ENCODE data around the gene CYB5RL. TPM values are rescaled to one million over a fixed set of nuclear protein-coding genes. Genes with fewer than 3 reads are reported as not detected.

The CYB5RL gene
- total RNA-seq, 4 donors from 2014 or later = 1.9 to 5.1 (median 3.6) TPM

DNA sequence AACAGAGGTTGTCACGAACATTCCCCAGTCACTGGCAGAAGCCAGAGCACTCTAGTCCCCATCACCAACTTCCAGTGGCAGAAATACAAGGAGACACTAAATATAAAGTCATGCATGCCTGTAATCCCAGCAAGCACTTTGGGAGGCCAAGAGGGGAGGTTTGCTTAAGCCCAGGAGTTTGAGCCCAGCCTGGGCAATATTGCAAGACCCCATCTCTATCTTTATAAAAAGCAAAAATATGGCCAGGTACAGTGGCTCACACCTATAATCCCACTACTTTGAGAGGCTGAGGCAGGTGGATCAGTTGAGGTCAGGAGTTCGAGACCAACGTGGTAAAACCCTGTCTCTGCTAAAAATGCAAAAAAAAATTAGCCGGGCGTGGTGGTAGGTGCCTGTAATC is 6.4 kb downstream of the CYB5RL start:
- in situ Hi-C loops (cut with MboI; ENCODE audit: low pct_ligation_motif_present in 1 of 4, low pct_unique_long_range_greater_than_20kb in 1 of 4, low sequenced_read_pairs in 3 of 4) (loop anchor here in 1 of 4 donors (25.0 kb wide), 1 partner anchor 194 kb away; no protein-coding TSS in a partner anchor), intact Hi-C loops (cut with DNase I; ENCODE audit: low total_unique reads) (no loop called here)
- no peak for DNase-seq
- H3K27me3 ChIP-seq = no peaks in the 10 kb centered on the region
- no peak overlapping the region for H3K27ac ChIP-seq
- TF ChIP-seq, protein P1, sequence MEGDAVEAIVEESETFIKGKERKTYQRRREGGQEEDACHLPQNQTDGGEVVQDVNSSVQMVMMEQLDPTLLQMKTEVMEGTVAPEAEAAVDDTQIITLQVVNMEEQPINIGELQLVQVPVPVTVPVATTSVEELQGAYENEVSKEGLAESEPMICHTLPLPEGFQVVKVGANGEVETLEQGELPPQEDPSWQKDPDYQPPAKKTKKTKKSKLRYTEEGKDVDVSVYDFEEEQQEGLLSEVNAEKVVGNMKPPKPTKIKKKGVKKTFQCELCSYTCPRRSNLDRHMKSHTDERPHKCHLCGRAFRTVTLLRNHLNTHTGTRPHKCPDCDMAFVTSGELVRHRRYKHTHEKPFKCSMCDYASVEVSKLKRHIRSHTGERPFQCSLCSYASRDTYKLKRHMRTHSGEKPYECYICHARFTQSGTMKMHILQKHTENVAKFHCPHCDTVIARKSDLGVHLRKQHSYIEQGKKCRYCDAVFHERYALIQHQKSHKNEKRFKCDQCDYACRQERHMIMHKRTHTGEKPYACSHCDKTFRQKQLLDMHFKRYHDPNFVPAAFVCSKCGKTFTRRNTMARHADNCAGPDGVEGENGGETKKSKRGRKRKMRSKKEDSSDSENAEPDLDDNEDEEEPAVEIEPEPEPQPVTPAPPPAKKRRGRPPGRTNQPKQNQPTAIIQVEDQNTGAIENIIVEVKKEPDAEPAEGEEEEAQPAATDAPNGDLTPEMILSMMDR (IDR thresholded peaks at IDR 0.05) = no peak
- no peak for TF ChIP-seq EP300 (IDR thresholded peaks at IDR 0.05; ENCODE audit: low read depth)
- TF ChIP-seq POLR2A (IDR thresholded peaks at IDR 0.05) = no peak
- TF ChIP-seq POLR2AphosphoS5 (IDR thresholded peaks at IDR 0.05) = no peak
- H3K36me3 ChIP-seq = no peaks in the 10 kb centered on the region
- H3K9me3 ChIP-seq = no peaks in the 10 kb centered on the region
- no peak overlapping the region for H3K4me3 ChIP-seq
- 89 to 92% methylated on average over 5 of the region's 5 CpGs for WGBS, 2 donors (ENCODE audit: low coverage in 1 of 2)
- no peaks in the 10 kb centered on the region for H3K4me1 ChIP-seq

DNA sequence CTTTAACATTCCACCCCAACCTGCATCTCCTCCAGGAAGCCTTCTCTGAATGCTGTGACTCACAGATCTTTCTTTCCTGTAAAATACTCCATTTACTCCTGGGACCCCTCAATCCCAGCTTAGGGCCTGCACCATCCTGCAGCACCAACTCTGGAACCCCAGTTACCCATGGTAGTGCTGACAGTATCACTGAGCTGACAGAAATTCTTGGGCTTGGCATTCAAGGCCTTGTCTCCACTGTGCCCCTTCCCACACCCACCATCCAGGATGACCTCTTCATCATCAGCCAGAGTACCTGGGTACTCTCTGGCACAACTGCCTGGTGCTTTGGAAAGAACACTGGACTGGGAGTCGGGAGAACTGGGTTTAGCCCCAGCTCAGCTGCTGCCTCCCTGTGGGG is 8.3 kb downstream of the CYB5RL start:
- H3K27me3 ChIP-seq = no peaks in the 10 kb centered on the region
- H3K9me3 ChIP-seq = no peaks in the 10 kb centered on the region
- in situ Hi-C loops (cut with MboI; ENCODE audit: low pct_ligation_motif_present in 1 of 4, low pct_unique_long_range_greater_than_20kb in 1 of 4, low sequenced_read_pairs in 3 of 4) (loop anchor here in 1 of 4 donors (25.0 kb wide), 1 partner anchor 196 kb away; no protein-coding TSS in a partner anchor), intact Hi-C loops (cut with DNase I; ENCODE audit: low total_unique reads) (no loop called here)
- H3K4me3 ChIP-seq = no peak overlapping the region
- no peak for DNase-seq
- no peak overlapping the region for H3K27ac ChIP-seq
- TF ChIP-seq POLR2AphosphoS5 (IDR thresholded peaks at IDR 0.05) = no peak
- H3K4me1 ChIP-seq = no peaks in the 10 kb centered on the region
- no peaks in the 10 kb centered on the region for H3K36me3 ChIP-seq
- WGBS, 2 donors (ENCODE audit: low coverage in 1 of 2) = 100% methylated on average over 1 of the region's 1 CpG

DNA sequence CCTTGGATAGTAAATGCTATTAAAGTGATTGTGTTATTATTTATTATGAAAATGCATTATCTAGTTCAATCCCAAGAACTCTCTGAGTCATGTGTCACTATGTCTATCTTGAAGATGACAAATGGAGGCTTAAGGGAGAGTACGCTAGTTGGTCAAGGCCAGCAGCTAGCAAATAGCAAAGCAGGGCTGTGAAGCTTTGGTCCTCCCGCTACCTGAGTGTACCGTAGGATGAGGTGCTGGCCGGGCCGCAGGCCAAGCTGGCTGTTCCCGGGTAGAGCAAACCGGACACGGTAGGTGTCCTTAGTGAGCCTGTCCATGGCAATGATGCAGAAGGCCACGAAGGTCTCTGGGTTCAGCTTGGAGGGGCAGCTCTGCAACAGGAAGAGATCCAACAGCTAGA is 9.3 kb downstream of the CYB5RL start:
- TF ChIP-seq, protein P1 (IDR thresholded peaks at IDR 0.05) = no peak
- no peak for TF ChIP-seq EP300 (IDR thresholded peaks at IDR 0.05; ENCODE audit: low read depth)
- no peak for TF ChIP-seq POLR2AphosphoS5 (IDR thresholded peaks at IDR 0.05)
- no peak for TF ChIP-seq POLR2A (IDR thresholded peaks at IDR 0.05)
- no peak overlapping the region for H3K4me3 ChIP-seq
- no peaks in the 10 kb centered on the region for H3K36me3 ChIP-seq
- in situ Hi-C loops (cut with MboI; ENCODE audit: low pct_ligation_motif_present in 1 of 4, low pct_unique_long_range_greater_than_20kb in 1 of 4, low sequenced_read_pairs in 3 of 4) (loop anchor here in 1 of 4 donors (25.0 kb wide), 1 partner anchor 197 kb away; no protein-coding TSS in a partner anchor), intact Hi-C loops (cut with DNase I; ENCODE audit: low total_unique reads) (no loop called here)
- DNase-seq = no peak
- H3K4me1 ChIP-seq = no peaks in the 10 kb centered on the region
- WGBS, 2 donors (ENCODE audit: low coverage in 1 of 2) = 83 to 93% methylated on average over 1 to 9 of the region's 9 CpGs
- H3K27me3 ChIP-seq = no peaks in the 10 kb centered on the region
- H3K27ac ChIP-seq = no peak overlapping the region
- H3K9me3 ChIP-seq = no peaks in the 10 kb centered on the region

DNA sequence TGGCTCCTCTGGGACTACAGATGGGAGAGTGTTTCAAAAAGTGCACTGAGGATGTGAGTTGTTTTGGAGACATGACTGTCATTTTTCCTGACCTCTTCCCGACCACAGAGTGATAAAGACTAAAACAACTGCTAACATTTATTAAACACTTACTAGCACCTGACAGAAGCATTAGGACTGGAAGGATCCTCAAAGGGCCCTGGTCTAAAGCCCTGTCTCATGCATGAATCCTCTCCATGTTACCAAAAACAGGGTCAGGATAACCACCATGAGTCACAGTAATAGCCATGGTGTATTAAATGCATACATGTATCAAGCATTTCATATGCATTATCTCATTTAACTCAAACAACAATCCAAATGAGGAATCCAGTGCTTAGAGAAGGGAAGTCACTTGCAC is 11.5 kb downstream of the CYB5RL start:
- H3K27ac ChIP-seq = no peak overlapping the region
- H3K4me3 ChIP-seq = no peak overlapping the region
- WGBS, 2 donors (ENCODE audit: low coverage in 1 of 2) = 81% methylated on average over 1 of the region's 1 CpG; no CpG with 5 or more reads in 1 of the 2 donors
- in situ Hi-C loops (cut with MboI; ENCODE audit: low pct_ligation_motif_present in 1 of 4, low pct_unique_long_range_greater_than_20kb in 1 of 4, low sequenced_read_pairs in 3 of 4) (loop anchor here in 1 of 4 donors (25.0 kb wide), 1 partner anchor 199 kb away; no protein-coding TSS in a partner anchor), intact Hi-C loops (cut with DNase I; ENCODE audit: low total_unique reads) (no loop called here)
- no peaks in the 10 kb centered on the region for H3K36me3 ChIP-seq
- DNase-seq = no peak
- no peak for TF ChIP-seq POLR2AphosphoS5 (IDR thresholded peaks at IDR 0.05)
- no peak for TF ChIP-seq POLR2A (IDR thresholded peaks at IDR 0.05)
- no peak for TF ChIP-seq EP300 (IDR thresholded peaks at IDR 0.05; ENCODE audit: low read depth)
- TF ChIP-seq, protein P1 (IDR thresholded peaks at IDR 0.05) = no peak
- no peaks in the 10 kb centered on the region for H3K4me1 ChIP-seq
- H3K9me3 ChIP-seq = no peaks in the 10 kb centered on the region
- H3K27me3 ChIP-seq = no peaks in the 10 kb centered on the region

DNA sequence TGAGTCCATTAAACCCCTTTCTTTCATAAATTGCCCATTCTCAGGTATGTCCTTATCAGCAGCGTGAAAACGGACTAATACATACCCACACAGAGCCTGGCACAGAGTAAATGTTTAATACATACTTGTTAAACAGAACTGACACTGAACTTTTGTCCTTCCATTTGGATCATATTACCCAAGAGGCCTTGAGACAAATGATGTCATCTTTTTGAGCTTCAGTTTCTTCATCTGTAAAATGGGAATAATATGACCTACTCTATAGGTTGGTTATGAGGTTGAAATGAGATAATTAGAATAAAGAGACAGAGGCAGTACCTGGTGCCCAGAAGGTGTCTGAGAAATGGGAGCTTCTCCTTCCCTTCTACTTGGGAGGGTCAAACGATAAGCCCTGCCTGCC is 13.8 kb downstream of the CYB5RL start:
- 94 to 96% methylated on average over 3 of the region's 3 CpGs for WGBS, 2 donors (ENCODE audit: low coverage in 1 of 2)

More for the DNA sequence above, 13.8 kb downstream of the CYB5RL start:
- H3K4me3 ChIP-seq = no peak overlapping the region
- H3K4me1 ChIP-seq = no peaks in the 10 kb centered on the region
- intact Hi-C loops (cut with DNase I; ENCODE audit: low total_unique reads) = no loop called here
- no peak overlapping the region for H3K27ac ChIP-seq
- H3K27me3 ChIP-seq = no peaks in the 10 kb centered on the region
- no peak for DNase-seq
- in situ Hi-C loops (cut with MboI; ENCODE audit: low pct_ligation_motif_present in 1 of 4, low pct_unique_long_range_greater_than_20kb in 1 of 4, low sequenced_read_pairs in 3 of 4) = loop anchor here in 1 of 4 donors (25.0 kb wide), 1 partner anchor 201 kb away; no protein-coding TSS in a partner anchor
- TF ChIP-seq, protein P1 (IDR thresholded peaks at IDR 0.05) = no peak
- TF ChIP-seq EP300 (IDR thresholded peaks at IDR 0.05; ENCODE audit: low read depth) (no peak), POLR2A (IDR thresholded peaks at IDR 0.05) (no peak), POLR2AphosphoS5 (IDR thresholded peaks at IDR 0.05) (no peak)
- H3K9me3 ChIP-seq = no peaks in the 10 kb centered on the region
- H3K36me3 ChIP-seq = no peaks in the 10 kb centered on the region

Measured in transverse colon (tissue), 4 donors.